GM21717 (cell line): ENCODE results near the gene TMCC3.

Experiments
- ATAC-seq: cut with Tn5 transposase; IDR thresholded peaks from one replicate; pipeline ENCODE4 v1.9.1; 2021; ENCODE audit warnings: mild to moderate bottlenecking, moderate library complexity; ENCODE audit not compliant: unreplicated experiment

TMCC3 gene

GRCh38 chr12:94674051-94674451 is 23.7 kb upstream of the TMCC3 start:
- ATAC-seq = no peak

- no peak for ATAC-seq
These were observed 23.1 kb upstream of the TMCC3 start for GRCh38 chr12:94673496-94673895.

GRCh38 chr12:94671917-94672316 is 21.6 kb upstream of the TMCC3 start:
- no peak for ATAC-seq

GRCh38 chr12:94670898-94671297 is 20.5 kb upstream of the TMCC3 start:
- no peak for ATAC-seq

DNA sequence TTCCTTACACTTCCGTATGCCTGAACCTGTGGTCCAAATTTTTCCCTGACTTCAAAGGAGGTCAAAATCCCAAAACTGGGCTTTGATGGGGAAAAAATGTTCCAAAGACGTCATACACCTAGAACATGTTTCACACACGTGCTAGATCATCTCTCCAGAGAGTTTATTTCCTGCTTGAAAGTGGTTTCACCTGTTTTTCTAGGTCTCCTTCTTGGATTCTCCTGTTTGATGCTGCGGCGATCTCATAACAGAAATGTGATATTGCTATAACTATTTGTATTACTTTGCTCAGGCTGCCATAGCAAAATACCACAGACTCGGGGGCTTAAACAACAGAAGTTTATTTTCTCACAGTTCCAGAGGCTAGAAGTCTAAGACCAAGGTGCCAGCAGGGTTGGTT is 19.7 kb upstream of the TMCC3 start:
- no peak for ATAC-seq

- no peak for ATAC-seq
These were observed 16.7 kb upstream of the TMCC3 start for GRCh38 chr12:94667031-94667540.

DNA sequence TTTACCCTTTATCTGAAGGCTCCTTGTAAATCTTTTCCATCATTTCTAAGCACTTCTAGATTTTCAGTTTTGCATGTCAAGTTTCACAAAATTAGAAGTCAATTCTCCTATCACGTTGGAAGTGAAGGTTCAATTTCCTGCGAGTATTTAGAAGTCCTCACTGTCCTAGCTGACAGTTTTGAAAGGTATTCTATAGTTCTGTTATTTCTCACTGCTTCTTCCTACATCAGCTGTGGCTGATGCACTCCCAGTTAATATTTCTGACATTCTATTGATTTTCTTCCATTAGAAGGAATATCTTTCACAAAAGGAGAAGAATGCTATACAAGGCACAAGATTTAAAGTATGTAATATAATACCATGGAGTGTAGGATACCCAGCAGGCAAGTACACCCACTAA is 15.8 kb upstream of the TMCC3 start:
- no peak for ATAC-seq

DNA sequence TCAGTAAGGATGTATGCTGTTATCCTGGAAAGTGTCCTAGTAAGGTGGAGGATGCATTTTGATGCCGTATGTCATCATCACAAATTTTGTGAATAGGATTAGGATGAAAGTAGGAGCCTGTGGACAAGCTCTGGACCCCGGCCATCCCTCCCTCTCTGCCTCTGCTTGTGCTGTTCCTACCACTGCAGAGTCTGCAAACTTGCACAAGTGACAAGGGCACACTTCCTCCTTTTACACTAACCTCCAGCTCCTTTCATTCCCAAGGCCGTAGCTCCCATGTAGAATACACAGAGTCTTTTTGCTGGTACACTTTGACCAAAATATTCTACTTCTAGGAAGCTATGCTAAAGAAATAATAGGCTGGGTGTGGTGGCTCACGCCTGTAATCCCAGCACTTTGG is 13.3 kb upstream of the TMCC3 start:
- no peak for ATAC-seq

- ATAC-seq = no peak
These were observed 12.7 kb upstream of the TMCC3 start for GRCh38 chr12:94663071-94663470.

GRCh38 chr12:94660436-94660835 is 10.1 kb upstream of the TMCC3 start:
- ATAC-seq = no peak

DNA sequence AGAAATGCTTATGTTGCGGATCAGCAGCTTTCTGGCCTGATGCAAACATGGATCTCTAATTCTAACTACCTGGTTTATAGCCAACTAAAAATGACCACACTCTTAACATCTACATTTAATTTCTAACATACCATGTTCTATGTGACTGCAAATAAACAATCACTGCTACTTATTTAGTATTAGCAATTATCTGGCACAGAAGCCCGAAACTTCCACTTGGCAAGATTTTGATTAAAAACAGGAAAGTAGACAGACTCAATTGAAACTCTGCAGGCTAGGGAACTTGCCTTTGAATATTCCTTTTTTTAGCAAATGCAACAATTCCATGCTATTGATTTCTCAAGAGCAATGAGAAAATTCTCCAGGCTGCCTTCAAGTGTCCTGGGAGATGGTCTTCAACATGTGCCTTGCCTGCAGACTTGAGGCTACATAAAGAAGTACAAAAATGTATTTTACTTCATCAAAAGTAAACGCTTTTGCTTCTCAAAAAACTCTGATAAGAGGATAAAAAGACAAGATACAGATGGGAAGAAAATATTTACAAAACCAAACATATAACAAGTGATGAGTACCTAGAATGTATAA is 9.1 kb upstream of the TMCC3 start:
- ATAC-seq = no peak

DNA sequence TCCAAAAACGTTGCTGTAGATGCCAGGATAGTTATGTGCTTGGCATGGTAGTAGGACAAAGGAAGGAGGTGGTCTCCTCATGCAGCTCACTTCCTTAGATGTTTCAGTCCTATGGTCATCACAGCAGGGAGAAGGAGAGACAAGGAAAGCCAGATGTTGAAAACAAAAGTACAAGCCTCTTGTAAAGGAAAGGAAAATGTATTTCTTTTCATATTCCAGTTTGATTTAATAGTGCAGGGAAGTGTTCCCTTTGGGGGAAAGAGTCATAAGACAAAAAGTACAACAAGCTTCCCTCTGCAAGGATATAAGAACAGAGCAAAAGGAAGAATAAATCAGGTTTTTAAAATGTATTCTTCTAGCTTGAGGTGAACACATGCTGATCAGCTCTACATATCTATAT is 8.6 kb upstream of the TMCC3 start:
- no peak for ATAC-seq

- ATAC-seq = no peak
These were observed 6.2 kb upstream of the TMCC3 start for GRCh38 chr12:94656556-94656955.

- ATAC-seq = peak; percentile 53
These were observed 811 bp downstream of the TMCC3 start for GRCh38 chr12:94649349-94650142.

- no peak for ATAC-seq
These were observed 1.8 kb downstream of the TMCC3 start for GRCh38 chr12:94648578-94648977.

DNA sequence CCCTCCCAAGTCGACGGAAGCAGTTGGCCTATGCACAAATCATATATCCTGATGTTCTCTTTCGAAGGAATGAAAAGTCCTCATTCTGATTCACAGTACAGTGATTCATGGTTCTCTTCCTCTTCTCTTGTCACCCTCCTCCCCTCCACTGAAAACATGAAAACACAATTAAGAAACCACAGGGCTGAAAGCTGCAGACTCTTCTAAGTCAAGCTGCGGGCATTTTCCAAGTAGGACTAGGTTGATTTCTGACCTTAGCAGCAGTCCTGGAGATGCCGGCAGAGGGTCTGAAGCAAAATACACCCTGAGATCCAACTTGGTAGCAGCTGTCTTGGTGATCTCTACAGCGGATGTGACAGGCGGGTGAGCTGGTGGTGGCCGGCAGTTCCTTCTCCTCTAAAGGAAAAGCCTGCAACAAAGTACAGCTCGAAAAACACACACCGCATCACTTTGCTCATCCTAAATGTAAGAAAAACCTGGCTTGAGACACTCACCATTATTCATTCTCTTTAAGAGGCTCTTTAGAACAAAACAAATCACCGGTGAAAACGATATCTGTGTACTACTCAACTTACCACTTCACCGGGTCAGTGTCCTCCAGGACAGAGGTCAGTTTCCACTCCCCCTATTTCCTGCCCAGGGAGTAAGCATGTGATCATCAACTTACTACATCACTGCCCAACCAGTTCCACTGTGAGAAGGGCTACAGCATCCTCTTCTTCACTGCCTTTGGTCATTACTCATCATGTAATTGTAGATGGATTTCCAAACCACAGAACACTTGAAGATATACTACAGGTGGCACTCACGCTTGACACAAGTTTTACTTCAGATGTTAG is 6.0 kb downstream of the TMCC3 start:
- ATAC-seq = no peak

DNA sequence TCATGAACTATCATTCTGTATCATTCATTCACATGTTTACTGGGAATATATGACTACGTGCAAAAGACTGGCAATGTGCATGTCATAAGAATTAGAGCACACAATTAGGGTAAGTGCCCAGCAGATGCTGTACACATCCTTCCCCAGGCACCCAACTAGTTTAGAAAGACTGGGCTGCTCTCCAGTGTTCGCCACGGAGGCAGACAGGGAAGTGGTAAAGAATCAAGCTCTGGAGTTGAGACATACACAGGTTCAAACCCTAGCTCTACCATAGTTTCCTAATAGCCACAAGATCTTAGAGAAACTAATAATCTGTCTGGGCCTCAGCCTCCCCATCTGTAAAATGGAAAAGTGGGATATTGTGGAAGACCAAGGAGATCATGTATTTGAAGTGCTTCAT is 6.8 kb downstream of the TMCC3 start:
- ATAC-seq = no peak

DNA sequence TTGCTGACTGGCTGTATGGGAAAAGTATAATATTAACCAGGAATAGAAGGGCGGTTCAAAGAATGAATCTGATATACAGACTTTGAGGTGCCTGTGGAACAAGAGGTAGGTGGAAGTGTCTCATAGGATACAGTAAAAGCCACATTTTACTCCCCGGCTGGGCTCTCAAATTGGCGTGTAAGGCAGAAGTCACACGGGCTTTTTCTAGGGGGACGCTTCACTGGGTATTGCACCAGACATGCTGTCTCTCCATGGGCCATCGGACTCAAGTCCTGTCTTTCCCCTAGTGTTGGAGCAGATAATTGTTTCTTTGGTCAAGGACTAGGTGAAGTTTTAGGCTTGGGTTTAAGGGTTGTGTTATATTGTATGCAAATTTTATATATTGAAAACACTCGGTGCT is 9.1 kb downstream of the TMCC3 start:
- no peak for ATAC-seq

- ATAC-seq = peak; percentile 88
These were observed 10.0 kb downstream of the TMCC3 start for GRCh38 chr12:94640134-94640928.

- ATAC-seq = no peak
These were observed 11.8 kb downstream of the TMCC3 start for GRCh38 chr12:94638521-94638920.
